22Rv1 (cell line): ENCODE results near the gene OTUD7B.

Experiments used
- ZFX ChIP-seq: fragments of 450-650 bp; IDR thresholded peaks from 2 replicates; pipeline ENCODE4 v1.6.1; 2017; ENCODE audit warnings: antibody characterized with exemption, borderline replicate concordance
- TF ChIP-seq, protein P1 (sequence below): fragments of 450-650 bp; IDR thresholded peaks from 2 replicates; pipeline ENCODE4 v1.5.1; 2017; ENCODE audit warnings: mild to moderate bottlenecking

DNA sequence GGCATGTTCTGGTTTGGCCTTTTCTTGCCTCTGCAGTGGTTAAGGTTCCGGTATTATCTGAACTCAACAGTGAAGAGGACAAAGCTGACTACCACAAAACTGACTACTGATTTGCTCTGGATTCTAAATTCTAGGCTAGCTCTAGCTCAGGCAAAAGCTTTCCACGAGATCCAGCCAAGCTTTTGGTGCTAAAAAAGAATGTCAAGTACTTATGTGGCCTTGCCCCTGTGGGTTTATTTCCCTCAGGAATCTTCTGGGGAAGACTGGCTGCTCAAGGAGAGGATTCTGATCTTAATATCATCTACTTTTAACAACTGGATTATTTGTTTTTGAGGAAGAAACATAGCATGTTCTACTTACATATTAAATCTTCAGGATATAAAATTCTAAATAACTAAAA, 47.8 kb downstream of the OTUD7B start:
- TF ChIP-seq, protein P1, sequence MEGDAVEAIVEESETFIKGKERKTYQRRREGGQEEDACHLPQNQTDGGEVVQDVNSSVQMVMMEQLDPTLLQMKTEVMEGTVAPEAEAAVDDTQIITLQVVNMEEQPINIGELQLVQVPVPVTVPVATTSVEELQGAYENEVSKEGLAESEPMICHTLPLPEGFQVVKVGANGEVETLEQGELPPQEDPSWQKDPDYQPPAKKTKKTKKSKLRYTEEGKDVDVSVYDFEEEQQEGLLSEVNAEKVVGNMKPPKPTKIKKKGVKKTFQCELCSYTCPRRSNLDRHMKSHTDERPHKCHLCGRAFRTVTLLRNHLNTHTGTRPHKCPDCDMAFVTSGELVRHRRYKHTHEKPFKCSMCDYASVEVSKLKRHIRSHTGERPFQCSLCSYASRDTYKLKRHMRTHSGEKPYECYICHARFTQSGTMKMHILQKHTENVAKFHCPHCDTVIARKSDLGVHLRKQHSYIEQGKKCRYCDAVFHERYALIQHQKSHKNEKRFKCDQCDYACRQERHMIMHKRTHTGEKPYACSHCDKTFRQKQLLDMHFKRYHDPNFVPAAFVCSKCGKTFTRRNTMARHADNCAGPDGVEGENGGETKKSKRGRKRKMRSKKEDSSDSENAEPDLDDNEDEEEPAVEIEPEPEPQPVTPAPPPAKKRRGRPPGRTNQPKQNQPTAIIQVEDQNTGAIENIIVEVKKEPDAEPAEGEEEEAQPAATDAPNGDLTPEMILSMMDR = no peak
- TF ChIP-seq ZFX = no peak
